Caco-2 (cell line): Measurements from ENCODE around the gene AMZ1. TPM values are rescaled to one million over a fixed set of nuclear protein-coding genes. Genes with fewer than 3 reads are reported as not detected.

Experiments
- BruUV-seq: library from RNA; stranded (reverse); fragments of 400-500 nt; replicated peaks from 2 replicates; lab custom pipeline; 2021; lab: Mats Ljungman, UMichigan
- CTCF ChIA-PET: fragments of 300-600 bp; sonication (Branson Sonifier 250); formaldehyde crosslinking; loops from one replicate; lab custom pipeline; 2022; ENCODE audit warnings: antibody characterized with exemption; lab: Charles Lee
- POLR2A ChIA-PET: fragments of 300-600 bp; sonication (Branson Sonifier 250); formaldehyde crosslinking; loops from one replicate; lab custom pipeline; 2022; ENCODE audit warnings: antibody characterized with exemption; lab: Charles Lee
- DNase-seq, 2 experiments: peaks; one replicate each; pipeline versions ENCODE4 v3.0.0 to v3.0.0-alpha.2; 2020 to 2022
- H3K27me3 ChIP-seq: replicated peaks from 2 replicates; pipeline ENCODE4 v1.6.0; 2011; ENCODE audit warnings: low read length; ENCODE audit not compliant: control insufficient read depth, insufficient read depth
- H3K36me3 ChIP-seq: 2 replicates; pipeline ENCODE4 v1.5.1; 2011; ENCODE audit warnings: low read length; ENCODE audit not compliant: control insufficient read depth, insufficient read depth
- H3K4me1 ChIP-seq: fragments of 250-450 bp; sonication (Bioruptor Pico); 2 replicates; pipeline ENCODE4 v1.5.1; 2020; ENCODE audit warnings: mild to moderate bottlenecking
- H3K4me3 ChIP-seq: 2 replicates; pipeline ENCODE4 v1.5.1; 2011; ENCODE audit warnings: low read depth, mild to moderate bottlenecking, control low read depth, low read length
- H3K9me3 ChIP-seq: fragments of 250-450 bp; sonication (Bioruptor Pico); 2 replicates; pipeline ENCODE4 v1.5.1; 2020; ENCODE audit warnings: mild to moderate bottlenecking, moderate library complexity
- H3K27ac Mint-ChIP-seq: one replicate; pipeline ENCODE4 v1.8.0; 2022; ENCODE audit warnings: mixed read lengths; ENCODE audit not compliant: unreplicated experiment
- H3K27me3 Mint-ChIP-seq: one replicate; pipeline ENCODE4 v1.8.0; 2022; ENCODE audit warnings: mixed read lengths; ENCODE audit not compliant: insufficient read depth, unreplicated experiment
- H3K36me3 Mint-ChIP-seq: one replicate; pipeline ENCODE4 v1.8.0; 2022; ENCODE audit warnings: mild to moderate bottlenecking, mixed read lengths; ENCODE audit not compliant: insufficient read depth, unreplicated experiment
- H3K4me1 Mint-ChIP-seq: one replicate; pipeline ENCODE4 v1.8.0; 2022; ENCODE audit warnings: low read depth, mixed read lengths; ENCODE audit not compliant: unreplicated experiment
- H3K4me3 Mint-ChIP-seq: one replicate; pipeline ENCODE4 v1.8.0; 2022; ENCODE audit warnings: mild to moderate bottlenecking, moderate library complexity, mixed read lengths; ENCODE audit not compliant: unreplicated experiment
- H3K9me3 Mint-ChIP-seq: one replicate; pipeline ENCODE4 v1.8.0; 2022; ENCODE audit warnings: mixed read lengths; ENCODE audit not compliant: unreplicated experiment
- intact Hi-C: fragments of 100-400 bp; cut with micrococcal nuclease; formaldehyde crosslinking; loops from one replicate; pipeline ENCODE4 v1.10.0; 2022; ENCODE audit not compliant: unreplicated experiment
- total RNA-seq: library from RNA; stranded (reverse); gene quantifications from 2 replicates; pipeline ENCODE4 v1.2.3, GENCODE V29; 2022
- TF ChIP-seq, protein P1 (sequence below), 2 experiments: fragments of 200-600 bp in 1 of 2; IDR thresholded peaks; 1 replicate in 1 of 2; 2 replicates in 1 of 2; pipeline versions ENCODE4 v1.5.1 to v1.8.0; 2011 to 2022; ENCODE audit warnings: antibody characterized with exemption in 1 of 2, control low read depth in 1 of 2, inconsistent platforms in 1 of 2, low read depth in 1 of 2, low read length in 1 of 2, mild to moderate bottlenecking in 1 of 2, moderate library complexity in 1 of 2; ENCODE audit not compliant: insufficient read depth in 1 of 2, severe bottlenecking in 1 of 2, unreplicated experiment in 1 of 2

The AMZ1 gene
- total RNA-seq, 1 experiment from 2014 or later: 0.11 TPM

GRCh38 chr7:2688409-2689342, 674 bp downstream of the AMZ1 start:
- BruUV-seq: no TSS peak
- intact Hi-C loops: no loop called here
- no peak overlapping the region for H3K4me3 Mint-ChIP-seq
- ChIA-PET CTCF (interaction anchor here (0.6 kb wide), 1 partner anchor 114 kb away, joined by 11 read pairs; no protein-coding TSS in a partner anchor), POLR2A (no interaction called here)
- no peaks in the 10 kb centered on the region for H3K9me3 Mint-ChIP-seq
- Histone ChIP-seq H3K4me1 (no peaks in the 10 kb centered on the region), H3K9me3 (no peaks in the 10 kb centered on the region), H3K4me3 (no peak overlapping the region), H3K36me3 (no peaks in the 10 kb centered on the region), H3K27me3 (no peaks in the 10 kb centered on the region)
- H3K36me3 Mint-ChIP-seq: no peaks in the 10 kb centered on the region
- H3K27me3 Mint-ChIP-seq: no peaks in the 10 kb centered on the region
- no peak overlapping the region for H3K27ac Mint-ChIP-seq
- no peaks in the 10 kb centered on the region for H3K4me1 Mint-ChIP-seq
- TF ChIP-seq, protein P1, sequence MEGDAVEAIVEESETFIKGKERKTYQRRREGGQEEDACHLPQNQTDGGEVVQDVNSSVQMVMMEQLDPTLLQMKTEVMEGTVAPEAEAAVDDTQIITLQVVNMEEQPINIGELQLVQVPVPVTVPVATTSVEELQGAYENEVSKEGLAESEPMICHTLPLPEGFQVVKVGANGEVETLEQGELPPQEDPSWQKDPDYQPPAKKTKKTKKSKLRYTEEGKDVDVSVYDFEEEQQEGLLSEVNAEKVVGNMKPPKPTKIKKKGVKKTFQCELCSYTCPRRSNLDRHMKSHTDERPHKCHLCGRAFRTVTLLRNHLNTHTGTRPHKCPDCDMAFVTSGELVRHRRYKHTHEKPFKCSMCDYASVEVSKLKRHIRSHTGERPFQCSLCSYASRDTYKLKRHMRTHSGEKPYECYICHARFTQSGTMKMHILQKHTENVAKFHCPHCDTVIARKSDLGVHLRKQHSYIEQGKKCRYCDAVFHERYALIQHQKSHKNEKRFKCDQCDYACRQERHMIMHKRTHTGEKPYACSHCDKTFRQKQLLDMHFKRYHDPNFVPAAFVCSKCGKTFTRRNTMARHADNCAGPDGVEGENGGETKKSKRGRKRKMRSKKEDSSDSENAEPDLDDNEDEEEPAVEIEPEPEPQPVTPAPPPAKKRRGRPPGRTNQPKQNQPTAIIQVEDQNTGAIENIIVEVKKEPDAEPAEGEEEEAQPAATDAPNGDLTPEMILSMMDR (IDR thresholded peaks at IDR 0.05; ENCODE audit: insufficient read depth in 1 of 2, low read depth in 1 of 2, low read length in 1 of 2, severe bottlenecking in 1 of 2, unreplicated experiment in 1 of 2): no peak
- no peak for DNase-seq

DNA sequence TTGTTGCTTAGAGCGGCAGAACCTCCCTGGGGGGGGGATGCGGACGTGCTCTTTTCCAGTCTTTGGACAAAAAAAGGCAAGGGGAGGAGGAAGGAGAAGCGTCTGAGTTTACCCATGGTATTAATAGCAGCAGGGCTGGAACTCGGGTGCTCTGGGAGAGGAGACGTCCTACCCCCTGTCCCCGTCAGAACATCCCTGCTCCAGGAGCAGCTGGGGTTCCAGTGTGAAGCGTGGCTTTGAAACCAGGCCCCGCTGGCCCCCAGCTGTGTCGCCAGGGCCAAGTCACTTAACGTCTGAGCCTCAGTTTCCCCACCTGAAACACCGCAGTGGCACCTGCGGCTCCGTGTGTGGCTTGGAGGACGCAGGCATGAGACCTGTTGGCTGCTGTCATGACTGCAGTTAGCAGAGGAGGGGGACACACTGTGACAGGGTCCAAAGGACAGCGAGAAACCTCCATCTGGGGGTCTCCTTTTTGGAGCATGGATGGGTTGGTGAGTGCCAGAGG, 1.4 kb downstream of the AMZ1 start:
- no TSS peak for BruUV-seq
- POLR2A ChIA-PET: no interaction called here
- H3K9me3 ChIP-seq: no peaks in the 10 kb centered on the region
- no peaks in the 10 kb centered on the region for H3K9me3 Mint-ChIP-seq
- TF ChIP-seq, protein P1 (IDR thresholded peaks at IDR 0.05; ENCODE audit: insufficient read depth in 1 of 2, low read depth in 1 of 2, low read length in 1 of 2, severe bottlenecking in 1 of 2, unreplicated experiment in 1 of 2): no peak
- no peak overlapping the region for H3K27ac Mint-ChIP-seq
- H3K36me3 Mint-ChIP-seq: no peaks in the 10 kb centered on the region
- H3K27me3 ChIP-seq: no peaks in the 10 kb centered on the region
- H3K4me1 ChIP-seq: no peaks in the 10 kb centered on the region
- H3K36me3 ChIP-seq: no peaks in the 10 kb centered on the region
- no peak overlapping the region for H3K4me3 Mint-ChIP-seq
- intact Hi-C loops: no loop called here
- H3K4me1 Mint-ChIP-seq: no peaks in the 10 kb centered on the region
- DNase-seq: no peak
- CTCF ChIA-PET: interaction anchor here (0.6 kb wide), 1 partner anchor 113 kb away, joined by 11 read pairs; no protein-coding TSS in a partner anchor
- no peak overlapping the region for H3K4me3 ChIP-seq
- no peaks in the 10 kb centered on the region for H3K27me3 Mint-ChIP-seq

DNA sequence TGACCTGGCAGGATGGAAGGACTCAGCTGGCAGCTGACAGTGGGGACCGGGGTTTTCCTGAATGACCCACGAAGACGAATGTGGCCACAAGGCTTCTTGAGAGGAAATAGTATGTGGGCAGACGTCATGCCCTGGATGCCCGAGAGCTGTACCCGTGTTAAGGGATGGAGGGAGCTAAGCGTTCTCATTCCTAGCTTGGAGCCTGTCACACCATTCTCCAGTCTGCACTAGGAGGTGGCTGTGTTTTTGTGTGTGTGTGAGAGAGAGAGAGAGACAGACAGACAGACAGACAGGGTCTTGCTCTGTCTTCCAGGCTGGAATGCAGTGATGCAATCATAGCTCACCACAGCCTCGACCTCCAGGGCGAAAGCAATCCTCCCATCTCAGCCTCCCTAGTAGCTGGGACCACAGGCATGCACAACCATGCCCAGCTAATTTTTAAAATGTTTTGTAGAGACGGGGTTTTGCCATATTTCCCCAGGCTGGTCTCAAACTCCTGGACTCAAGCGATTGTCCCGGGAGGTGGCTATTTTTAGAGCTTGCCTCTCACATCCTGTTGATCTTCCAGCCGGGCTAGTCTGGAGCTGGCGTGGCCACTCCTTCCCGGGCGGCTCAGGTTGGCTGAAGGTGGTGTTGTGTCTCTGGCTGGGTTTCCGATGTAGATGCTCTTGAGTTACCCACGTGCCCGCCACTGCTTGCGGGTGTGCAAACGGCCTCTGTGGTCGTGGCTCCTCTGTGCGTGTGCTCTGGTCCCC, 2.1 kb downstream of the AMZ1 start:
- H3K4me3 Mint-ChIP-seq: no peak overlapping the region
- Histone ChIP-seq H3K9me3 (no peaks in the 10 kb centered on the region), H3K4me1 (no peaks in the 10 kb centered on the region), H3K4me3 (no peak overlapping the region), H3K27me3 (no peaks in the 10 kb centered on the region), H3K36me3 (no peaks in the 10 kb centered on the region)
- BruUV-seq: no TSS peak
- H3K27ac Mint-ChIP-seq: no peak overlapping the region
- H3K36me3 Mint-ChIP-seq: no peaks in the 10 kb centered on the region
- no peaks in the 10 kb centered on the region for H3K4me1 Mint-ChIP-seq
- ChIA-PET CTCF (interaction anchor here (0.7 kb wide), 2 partner anchors 9 to 29 kb away, joined by 3 to 4 read pairs; no protein-coding TSS in a partner anchor), POLR2A (no interaction called here)
- no peak for DNase-seq
- H3K9me3 Mint-ChIP-seq: no peaks in the 10 kb centered on the region
- intact Hi-C loops: no loop called here
- TF ChIP-seq, protein P1 (IDR thresholded peaks at IDR 0.05; ENCODE audit: insufficient read depth in 1 of 2, low read depth in 1 of 2, low read length in 1 of 2, severe bottlenecking in 1 of 2, unreplicated experiment in 1 of 2): no peak
- no peaks in the 10 kb centered on the region for H3K27me3 Mint-ChIP-seq
